Lower leg skin (tissue), 3 donors: Measurements from ENCODE around the gene RCL1.

Experiments
- POLR2A ChIP-seq, 2 donors: fragments of 450-650 bp; IDR thresholded peaks; one replicate each; pipeline ENCODE4 v1.6.1; 2016 to 2017; ENCODE audit warnings: antibody characterized with exemption in 2 of 2, mild to moderate bottlenecking in 1 of 2, moderate library complexity in 1 of 2
- TF ChIP-seq, protein P1 (sequence below), 3 donors: fragments of 450-650 bp; IDR thresholded peaks; one replicate each; pipeline ENCODE4 v1.5.1; 2016; ENCODE audit warnings: antibody characterized with exemption in 3 of 3, mild to moderate bottlenecking in 3 of 3, moderate library complexity in 2 of 3

DNA sequence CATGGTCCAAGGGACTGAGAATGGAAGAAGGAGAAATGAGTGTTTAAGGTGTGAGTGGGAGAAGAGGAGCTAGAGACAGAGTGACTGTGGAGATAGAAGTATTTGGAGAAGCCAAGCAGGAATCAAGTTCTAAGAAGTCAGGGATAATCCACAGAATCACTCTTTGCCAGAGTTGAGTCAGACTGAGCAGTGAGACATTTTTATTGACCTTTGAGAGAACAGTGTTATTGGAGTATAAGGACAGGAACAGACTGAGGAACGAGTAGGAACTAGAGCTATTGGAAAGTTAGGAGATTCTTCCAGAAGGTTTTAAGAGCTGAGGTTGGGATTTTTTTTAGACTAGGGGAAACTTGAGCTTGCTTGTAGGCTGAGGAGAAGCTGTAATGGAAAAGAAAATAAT is 37.2 kb downstream of the RCL1 start:
- TF ChIP-seq POLR2A (IDR thresholded peaks at IDR 0.05) = no peak
- TF ChIP-seq, protein P1, sequence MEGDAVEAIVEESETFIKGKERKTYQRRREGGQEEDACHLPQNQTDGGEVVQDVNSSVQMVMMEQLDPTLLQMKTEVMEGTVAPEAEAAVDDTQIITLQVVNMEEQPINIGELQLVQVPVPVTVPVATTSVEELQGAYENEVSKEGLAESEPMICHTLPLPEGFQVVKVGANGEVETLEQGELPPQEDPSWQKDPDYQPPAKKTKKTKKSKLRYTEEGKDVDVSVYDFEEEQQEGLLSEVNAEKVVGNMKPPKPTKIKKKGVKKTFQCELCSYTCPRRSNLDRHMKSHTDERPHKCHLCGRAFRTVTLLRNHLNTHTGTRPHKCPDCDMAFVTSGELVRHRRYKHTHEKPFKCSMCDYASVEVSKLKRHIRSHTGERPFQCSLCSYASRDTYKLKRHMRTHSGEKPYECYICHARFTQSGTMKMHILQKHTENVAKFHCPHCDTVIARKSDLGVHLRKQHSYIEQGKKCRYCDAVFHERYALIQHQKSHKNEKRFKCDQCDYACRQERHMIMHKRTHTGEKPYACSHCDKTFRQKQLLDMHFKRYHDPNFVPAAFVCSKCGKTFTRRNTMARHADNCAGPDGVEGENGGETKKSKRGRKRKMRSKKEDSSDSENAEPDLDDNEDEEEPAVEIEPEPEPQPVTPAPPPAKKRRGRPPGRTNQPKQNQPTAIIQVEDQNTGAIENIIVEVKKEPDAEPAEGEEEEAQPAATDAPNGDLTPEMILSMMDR (IDR thresholded peaks at IDR 0.05) = no peak
